Left renal pelvis (tissue), 4 donors: ENCODE measurements around the gene COL9A3. TPM values are rescaled to one million over a fixed set of nuclear protein-coding genes. Genes with fewer than 3 reads are reported as not detected.

ENCODE experiments used
- DNase-seq, 4 donors: peaks; one replicate each; pipeline ENCODE4 v3.0.0-alpha.2; 2013; ENCODE audit warnings: low read depth in 4 of 4, low spot score in 3 of 4
- polyA plus RNA-seq, 4 donors: library from polyadenylated mRNA; unstranded; fragments of 120-200 nt; gene quantifications; one replicate each; pipeline ENCODE4 v1.2.1, GENCODE V29; 2013; ENCODE audit not compliant: insufficient read length in 4 of 4

Gene COL9A3
- polyA plus RNA-seq: 10 to 100 TPM; 17.5 to 51.8 (median 23.4) TPM

GRCh38 chr20:62816884-62817873 is at the start of gene COL9A3:
COL9A3 (plus strand) TSS chr20:62817050; CDS start chr20:62817065, 15 bp downstream.
- no peak for DNase-seq

- DNase-seq: no peak
Measured at GRCh38 chr20:62768234-62768546, 48.7 kb upstream of the COL9A3 start.

GRCh38 chr20:62768551-62769287 is 48.1 kb upstream of the COL9A3 start:
- DNase-seq: no peak

- no peak for DNase-seq
Measured at GRCh38 chr20:62769346-62770071, 47.3 kb upstream of the COL9A3 start.

- DNase-seq: no peak
Measured at GRCh38 chr20:62770111-62770910, 46.5 kb upstream of the COL9A3 start.

GRCh38 chr20:62770916-62771315 is 45.9 kb upstream of the COL9A3 start:
- no peak for DNase-seq

GRCh38 chr20:62771396-62772102 is 45.3 kb upstream of the COL9A3 start:
- no peak for DNase-seq

GRCh38 chr20:62772103-62772611 is 44.7 kb upstream of the COL9A3 start:
- no peak for DNase-seq

- no peak for DNase-seq
Measured at GRCh38 chr20:62772619-62772989, 44.2 kb upstream of the COL9A3 start.

GRCh38 chr20:62772990-62773844 is 43.6 kb upstream of the COL9A3 start:
- no peak for DNase-seq

GRCh38 chr20:62773845-62774714 is 42.8 kb upstream of the COL9A3 start:
- DNase-seq: no peak

GRCh38 chr20:62774762-62775161 is 42.1 kb upstream of the COL9A3 start:
- no peak for DNase-seq

GRCh38 chr20:62775206-62775605 is 41.6 kb upstream of the COL9A3 start:
- no peak for DNase-seq

- no peak for DNase-seq
Measured at GRCh38 chr20:62776035-62776691, 40.7 kb upstream of the COL9A3 start.

- DNase-seq: no peak
Measured at GRCh38 chr20:62776692-62777527, 39.9 kb upstream of the COL9A3 start.

GRCh38 chr20:62777528-62777830 is 39.4 kb upstream of the COL9A3 start:
- DNase-seq: no peak
